HFF-Myc (cell line): ENCODE measurements around the gene PON3.

ENCODE experiments used
- DNase-seq: peaks from one replicate; pipeline ENCODE4 v3.0.0-alpha.2; 2011; ENCODE audit warnings: low read depth; ENCODE audit errors: extremely low read depth
- H3K4me3 ChIP-seq: replicated peaks from 2 replicates; pipeline ENCODE4 v1.5.1; 2011; ENCODE audit warnings: low read depth, mild to moderate bottlenecking, control low read depth, low read length
- CTCF ChIP-seq: IDR thresholded peaks from 2 replicates; pipeline ENCODE4 v1.5.1; 2012; ENCODE audit warnings: mild to moderate bottlenecking, low read depth, low read length, control low read depth; ENCODE audit errors: missing control alignments

Gene PON3

GRCh38 chr7:95427914-95428516, 31.8 kb upstream of the PON3 start:
- no peak for TF ChIP-seq CTCF
- no peak overlapping the region for H3K4me3 ChIP-seq
- DNase-seq = no peak

DNA sequence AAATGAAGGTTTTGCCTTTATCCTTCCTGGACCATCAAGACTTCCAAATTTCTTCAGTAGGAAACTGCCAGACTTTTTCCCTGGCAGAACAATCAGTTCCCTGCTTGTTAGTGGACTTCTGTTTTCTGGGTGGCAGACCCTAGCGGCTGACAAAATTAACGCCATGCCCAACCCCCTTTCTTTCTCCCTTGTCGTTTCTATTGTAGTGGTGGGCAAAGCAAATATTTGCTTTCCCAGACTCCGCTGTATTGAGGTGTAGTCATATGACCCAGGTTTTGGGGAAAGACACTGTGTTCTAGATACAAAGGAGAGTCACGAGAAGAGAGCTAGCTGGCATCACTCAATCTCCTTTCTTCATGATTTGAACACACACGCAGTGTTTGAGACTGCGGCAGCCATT, 31.0 kb upstream of the PON3 start:
- no peak for TF ChIP-seq CTCF
- DNase-seq = no peak
- no peak overlapping the region for H3K4me3 ChIP-seq

GRCh38 chr7:95425694-95426093, 29.5 kb upstream of the PON3 start:
- TF ChIP-seq CTCF = no peak
- DNase-seq = no peak
- no peak overlapping the region for H3K4me3 ChIP-seq

DNA sequence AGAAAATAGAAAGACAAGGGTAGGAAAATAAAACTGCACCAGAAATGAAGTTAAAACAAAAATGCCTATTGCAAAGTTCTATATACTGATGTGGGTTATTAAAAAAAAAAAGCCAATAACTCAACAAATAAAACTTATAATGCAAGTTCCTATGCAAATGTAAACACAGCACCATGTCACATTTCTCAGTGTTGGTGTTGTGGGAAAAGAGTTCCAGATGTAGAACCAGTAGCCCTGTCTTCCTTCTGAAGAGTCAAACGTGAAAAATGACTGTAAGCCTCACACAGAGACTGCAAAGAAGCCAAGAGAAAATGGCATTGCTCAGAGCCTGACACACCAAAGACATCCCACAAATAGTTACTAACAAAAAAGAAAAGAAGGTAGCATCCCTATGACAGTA, 28.5 kb upstream of the PON3 start:
- TF ChIP-seq CTCF = no peak
- H3K4me3 ChIP-seq = no peak overlapping the region
- DNase-seq = no peak

DNA sequence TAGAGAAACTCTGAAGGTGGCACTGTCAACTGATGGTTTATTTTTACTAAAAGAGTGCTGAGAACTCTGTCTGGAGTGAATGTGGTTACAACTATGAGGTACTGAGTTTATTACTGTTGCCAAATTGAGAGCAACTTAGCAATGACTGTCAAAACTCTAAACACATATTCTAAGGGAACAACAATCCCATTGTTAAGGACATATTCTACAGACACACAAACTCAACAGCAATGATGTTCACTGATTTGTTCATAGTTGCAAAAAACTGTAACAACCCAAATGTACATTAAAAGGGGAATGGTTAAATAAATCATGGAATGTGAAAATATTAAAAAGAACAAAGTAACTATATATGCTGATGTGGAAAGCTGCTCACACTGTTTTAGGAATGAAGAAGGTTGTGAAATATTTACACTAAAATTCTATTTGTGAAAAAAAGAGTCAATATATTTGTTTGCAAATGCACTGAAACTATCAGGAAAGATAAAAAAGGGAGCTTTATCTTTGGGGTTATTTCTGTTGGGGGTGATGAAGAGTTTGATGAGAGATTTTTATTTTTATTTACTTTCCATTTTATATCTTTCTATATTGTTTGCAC, 25.8 kb upstream of the PON3 start:
- no peak for DNase-seq
- no peak for TF ChIP-seq CTCF
- H3K4me3 ChIP-seq = no peak overlapping the region

- no peak overlapping the region for H3K4me3 ChIP-seq
- peak; percentile 27 for DNase-seq
- TF ChIP-seq CTCF = no peak
These were observed 25.0 kb upstream of the PON3 start for GRCh38 chr7:95421000-95421846.
